ENCODE results near the gene CEP164. TPM values are rescaled to one million over a fixed set of nuclear protein-coding genes. Genes with fewer than 3 reads are reported as not detected.

Gene CEP164
- total and polyA plus RNA-seq, 9 of the 15 experiments (the other 6 are each of a cell fraction or from before 2014, with no cell fraction given) = 2.1 to 16.5 (median 10.4) TPM

DNA sequence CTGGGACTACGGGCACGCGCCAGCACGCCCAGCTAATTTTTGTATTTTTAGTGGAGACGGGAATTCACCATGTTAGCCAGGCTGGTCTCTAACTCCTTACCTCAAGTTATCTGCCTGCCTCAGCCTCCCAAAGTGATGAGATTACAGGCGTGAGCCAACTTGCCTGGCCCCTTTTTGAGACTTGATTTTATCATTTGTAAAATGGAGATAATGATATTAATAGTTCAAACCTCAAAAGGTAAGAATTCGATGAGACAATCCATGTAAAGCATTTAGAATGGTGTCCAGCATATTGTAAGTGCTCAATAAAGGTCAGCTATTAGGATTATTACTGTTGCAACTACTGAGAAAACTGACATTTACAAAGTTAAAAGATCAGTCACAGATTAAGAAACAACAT lies 8.9 kb upstream of the CEP164 start:
- WGBS (ENCODE audit: insufficient coverage, low coverage, missing lambda C conversion rate) = 32% methylated on average over 7 of the region's 7 CpGs
- no peak for ATAC-seq
- no peak for DNase-seq (ENCODE audit: extremely low read depth in 1 of 4, low spot score in 3 of 4)
- H3K27ac ChIP-seq (ENCODE audit: extremely low read depth, low read depth, low read length) = no peak overlapping the region
- in situ Hi-C loops (cut with MboI) = no loop called here
- CTCF ChIA-PET (ENCODE audit: low intra/inter-chr PET ratio) = no interaction called here
- FAIRE-seq = no peak
- POLR2A ChIA-PET = interaction anchor here (2.9 kb wide), 1 partner anchor 9 kb away, joined by 8 read pairs; the partner anchor contains the start of gene CEP164
- TF ChIP-seq CBX2 (IDR thresholded peaks at IDR 0.05; ENCODE audit: insufficient read depth, low read length, poor library complexity, severe bottlenecking) = peak; percentile 92
- TF ChIP-seq L3MBTL2 (IDR thresholded peaks at IDR 0.05) = no peak
- TF ChIP-seq ZNF444 (CRISPR knock-in tag; IDR thresholded peaks at IDR 0.05) = no peak
- no peaks in the 10 kb centered on the region for H3K79me2 ChIP-seq (ENCODE audit: control insufficient read depth, insufficient read depth, low read length)
- H3K9me3 ChIP-seq (replicated peaks; ENCODE audit: control insufficient read depth, insufficient read depth, low read depth, low read length) = no peaks in the 10 kb centered on the region
- no peak overlapping the region for H3K4me2 ChIP-seq (ENCODE audit: insufficient read depth, low read length)
- no peaks in the 10 kb centered on the region for H3K9me1 ChIP-seq (ENCODE audit: control insufficient read depth, insufficient read depth, low read length)
- no peak overlapping the region for H3K9ac ChIP-seq (ENCODE audit: insufficient read depth in 1 of 2, low read depth in 2 of 2, low read length in 2 of 2)
- peaks cover 3 to 28% of the 10 kb centered on the region in 2 experiments; a peak in 4 of 5 replicates for H3K27me3 ChIP-seq (ENCODE audit: control insufficient read depth in 2 of 2, insufficient read depth in 2 of 2, low read length in 2 of 2)
- no TSS peak for BruUV-seq (replicated peaks)
- intact Hi-C loops (cut with micrococcal nuclease) = no loop called here
- H3K36me3 ChIP-seq (ENCODE audit: control insufficient read depth, insufficient read depth, low read length) = no peaks in the 10 kb centered on the region
- H3K4me1 ChIP-seq (replicated peaks in 1 of 2; ENCODE audit: control insufficient read depth in 2 of 2, insufficient read depth in 2 of 2, low read length in 2 of 2) = peaks cover 0 to 19% of the 10 kb centered on the region in 2 experiments; a peak in 2 of 5 replicates
- H2AFZ ChIP-seq (ENCODE audit: low read depth, low read length) = no peak overlapping the region
- H4K20me1 ChIP-seq (replicated peaks; ENCODE audit: control insufficient read depth, insufficient read depth, low read length) = 0 out of 2 replicates have a peak, but pooled peaks cover 4% of the 10 kb centered on the region
- H3K4me3 ChIP-seq = no peak overlapping the region

DNA sequence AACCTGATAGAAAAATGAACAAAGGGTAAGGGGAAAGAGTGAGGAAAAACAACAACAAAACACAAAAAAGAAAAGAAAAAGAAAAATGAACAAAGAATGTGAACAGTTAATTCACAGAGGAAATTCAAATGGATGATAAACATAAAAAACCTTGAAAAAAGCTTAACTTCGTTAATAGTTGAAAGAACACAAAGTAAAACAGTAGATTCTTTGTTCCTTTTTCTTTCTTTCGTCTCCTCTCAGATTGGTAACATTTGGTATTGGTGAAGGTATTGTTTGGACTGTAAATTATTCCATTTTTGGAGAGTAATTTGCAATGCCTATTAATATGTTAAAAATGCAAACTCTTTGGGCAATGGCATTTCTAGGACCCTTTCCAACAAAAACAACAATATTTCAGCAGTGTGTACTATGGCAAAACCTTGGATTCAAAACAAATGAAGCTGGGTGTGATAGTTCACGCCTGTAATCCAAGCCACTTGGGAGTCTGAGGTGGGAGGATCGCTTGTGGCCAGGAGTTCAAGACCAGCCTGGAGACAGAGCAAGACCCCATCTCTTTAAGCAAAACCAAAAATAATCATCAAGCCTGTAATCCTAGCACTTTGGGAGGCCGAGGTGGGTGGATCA lies 8.3 kb upstream of the CEP164 start:
- ChIA-PET POLR2A (interaction anchor here (2.9 kb wide), 1 partner anchor 8 kb away, joined by 8 read pairs; the partner anchor contains the start of gene CEP164), CTCF (ENCODE audit: low intra/inter-chr PET ratio) (no interaction called here)
- H3K4me2 ChIP-seq (ENCODE audit: insufficient read depth, low read length) = no peak overlapping the region
- 0 out of 2 replicates have a peak, but pooled peaks cover 4% of the 10 kb centered on the region for H4K20me1 ChIP-seq (replicated peaks; ENCODE audit: control insufficient read depth, insufficient read depth, low read length)
- H3K9ac ChIP-seq (ENCODE audit: insufficient read depth in 1 of 2, low read depth in 2 of 2, low read length in 2 of 2) = no peak overlapping the region
- intact Hi-C loops (cut with micrococcal nuclease) = no loop called here
- 10% methylated on average over 5 of the region's 5 CpGs for WGBS (ENCODE audit: insufficient coverage, low coverage, missing lambda C conversion rate)
- H3K36me3 ChIP-seq (ENCODE audit: control insufficient read depth, insufficient read depth, low read length) = no peaks in the 10 kb centered on the region
- H3K9me3 ChIP-seq (replicated peaks; ENCODE audit: control insufficient read depth, insufficient read depth, low read depth, low read length) = no peaks in the 10 kb centered on the region
- no peaks in the 10 kb centered on the region for H3K9me1 ChIP-seq (ENCODE audit: control insufficient read depth, insufficient read depth, low read length)
- H2AFZ ChIP-seq (ENCODE audit: low read depth, low read length) = no peak overlapping the region
- no peak for FAIRE-seq
- no peak for TF ChIP-seq CREBBP (IDR thresholded peaks at IDR 0.05; ENCODE audit: low read depth, low read length)
- peak; percentile 5 for TF ChIP-seq CBX2 (IDR thresholded peaks at IDR 0.05; ENCODE audit: insufficient read depth, low read length, poor library complexity, severe bottlenecking)
- no peak overlapping the region for H3K27ac ChIP-seq (ENCODE audit: extremely low read depth, low read depth, low read length)
- H3K4me1 ChIP-seq (replicated peaks in 1 of 2; ENCODE audit: control insufficient read depth in 2 of 2, insufficient read depth in 2 of 2, low read length in 2 of 2) = peaks cover 0 to 18% of the 10 kb centered on the region in 2 experiments; a peak in 2 of 5 replicates
- BruUV-seq (replicated peaks) = no TSS peak
- no peak for DNase-seq (ENCODE audit: extremely low read depth in 1 of 4, low spot score in 3 of 4)
- no peaks in the 10 kb centered on the region for H3K79me2 ChIP-seq (ENCODE audit: control insufficient read depth, insufficient read depth, low read length)
- no peak overlapping the region for H3K4me3 ChIP-seq
- no peak for ATAC-seq
- in situ Hi-C loops (cut with MboI) = no loop called here
- peaks cover 3 to 22% of the 10 kb centered on the region in 2 experiments; a peak in 4 of 5 replicates for H3K27me3 ChIP-seq (ENCODE audit: control insufficient read depth in 2 of 2, insufficient read depth in 2 of 2, low read length in 2 of 2)
